GM19099 (cell line): ENCODE data around the gene BTBD10.
A peak's percentile ranks its signal among the peaks of the same experiment; 100 is the strongest.

Experiments
- POLR2A ChIP-seq: IDR thresholded peaks from 3 replicates; pipeline ENCODE4 v1.6.1; 2011; ENCODE audit warnings: low read depth; ENCODE audit not compliant: insufficient read length; ENCODE audit errors: extremely low read depth

Gene BTBD10

GRCh38 chr11:13462901-13463778 is at the start of gene BTBD10:
Gene BTBD10, minus strand, starts transcription at chr11:13463222. Its CDS starts 18,098 bp downstream, at chr11:13445124.
- TF ChIP-seq POLR2A: peak; percentile 96

- no peak for TF ChIP-seq POLR2A
These were observed 40.4 kb upstream of the BTBD10 start for GRCh38 chr11:13503393-13503792.

- no peak for TF ChIP-seq POLR2A
These were observed 39.5 kb upstream of the BTBD10 start for GRCh38 chr11:13502492-13502891.

DNA sequence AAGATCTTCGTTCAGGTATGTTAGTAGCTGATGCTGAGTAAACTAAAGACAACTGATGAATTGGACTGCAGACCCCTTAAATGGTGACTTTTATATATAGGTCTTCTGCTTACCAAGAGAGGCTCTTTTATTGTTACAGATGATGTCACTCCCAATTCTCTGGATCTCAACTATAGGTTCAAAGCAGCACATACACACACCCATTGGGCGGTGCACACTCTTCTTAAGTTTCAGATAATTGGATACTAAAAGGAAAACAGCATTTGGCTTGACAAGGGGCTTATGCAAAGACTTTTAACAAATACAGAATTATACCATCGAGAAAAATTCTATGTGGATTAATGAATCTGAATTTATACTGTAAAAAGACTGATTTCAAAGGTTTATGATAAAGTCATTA is 32.9 kb upstream of the BTBD10 start, which contains the start of gene PTH:
Gene PTH, minus strand, starts transcription at position 69 of the 400 bp plus-strand sequence. CDS start 3,142 bp downstream, outside the sequence.
- TF ChIP-seq POLR2A: no peak

GRCh38 chr11:13494051-13494450 is 31.0 kb upstream of the BTBD10 start:
- TF ChIP-seq POLR2A: no peak

- no peak for TF ChIP-seq POLR2A
These were observed 24.6 kb upstream of the BTBD10 start for GRCh38 chr11:13487661-13488030.

DNA sequence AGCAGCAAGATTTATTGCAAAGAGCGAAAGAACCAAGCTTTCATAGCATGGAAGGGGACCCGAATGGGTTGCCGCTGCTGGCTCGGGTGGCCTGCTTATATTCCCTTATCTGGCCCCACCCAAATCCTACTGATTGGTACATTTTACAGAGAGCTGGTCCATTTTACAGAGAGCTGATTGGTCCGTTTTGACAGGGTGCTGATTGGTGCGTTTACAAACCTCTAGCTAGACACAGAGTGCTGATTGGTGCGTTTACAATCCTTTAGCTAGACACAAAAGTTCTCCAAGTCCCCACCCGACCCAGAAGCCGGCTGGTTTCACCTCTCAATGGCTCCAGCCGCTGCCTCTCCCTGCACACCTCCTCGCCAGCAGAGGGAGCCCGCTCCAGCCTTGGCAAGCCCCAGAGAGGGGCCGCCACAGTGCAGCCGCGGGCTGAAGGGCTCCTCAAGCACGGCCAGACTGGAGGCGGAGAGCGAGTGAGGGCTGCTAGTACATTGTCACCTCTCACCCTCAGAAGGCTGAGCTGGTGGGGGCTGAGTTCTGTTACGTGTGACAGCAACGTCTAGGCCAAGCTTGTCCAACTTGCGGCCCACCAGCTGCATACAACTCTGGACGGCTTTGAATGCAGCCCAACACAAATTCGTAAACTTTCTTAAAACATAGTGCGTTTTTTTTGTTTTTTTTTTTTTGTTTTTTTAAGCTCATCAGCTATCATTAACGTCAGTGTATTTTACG is 24.1 kb upstream of the BTBD10 start:
- TF ChIP-seq POLR2A: no peak

GRCh38 chr11:13480198-13480597 is 17.2 kb upstream of the BTBD10 start:
- no peak for TF ChIP-seq POLR2A

GRCh38 chr11:13479688-13480087 is 16.7 kb upstream of the BTBD10 start:
- no peak for TF ChIP-seq POLR2A

DNA sequence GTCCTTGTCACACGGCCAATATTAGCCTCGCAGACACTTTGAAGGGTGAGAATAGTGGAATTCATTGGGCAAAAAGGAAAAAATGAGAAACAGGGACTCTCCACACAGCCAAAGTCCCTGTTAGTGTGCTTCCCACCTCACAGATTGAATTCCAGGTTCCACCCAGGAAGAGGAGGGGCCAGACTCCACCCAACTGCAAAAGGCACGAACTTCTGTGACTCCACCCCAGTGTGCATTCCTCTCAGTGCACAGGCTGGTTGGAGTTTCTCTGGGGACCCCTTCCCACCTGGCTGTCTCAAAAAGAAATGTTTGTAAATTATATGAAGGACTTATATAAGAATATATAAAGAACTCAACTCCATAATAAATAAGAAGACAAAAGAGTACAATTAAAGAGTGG is 12.1 kb upstream of the BTBD10 start:
- TF ChIP-seq POLR2A: no peak

DNA sequence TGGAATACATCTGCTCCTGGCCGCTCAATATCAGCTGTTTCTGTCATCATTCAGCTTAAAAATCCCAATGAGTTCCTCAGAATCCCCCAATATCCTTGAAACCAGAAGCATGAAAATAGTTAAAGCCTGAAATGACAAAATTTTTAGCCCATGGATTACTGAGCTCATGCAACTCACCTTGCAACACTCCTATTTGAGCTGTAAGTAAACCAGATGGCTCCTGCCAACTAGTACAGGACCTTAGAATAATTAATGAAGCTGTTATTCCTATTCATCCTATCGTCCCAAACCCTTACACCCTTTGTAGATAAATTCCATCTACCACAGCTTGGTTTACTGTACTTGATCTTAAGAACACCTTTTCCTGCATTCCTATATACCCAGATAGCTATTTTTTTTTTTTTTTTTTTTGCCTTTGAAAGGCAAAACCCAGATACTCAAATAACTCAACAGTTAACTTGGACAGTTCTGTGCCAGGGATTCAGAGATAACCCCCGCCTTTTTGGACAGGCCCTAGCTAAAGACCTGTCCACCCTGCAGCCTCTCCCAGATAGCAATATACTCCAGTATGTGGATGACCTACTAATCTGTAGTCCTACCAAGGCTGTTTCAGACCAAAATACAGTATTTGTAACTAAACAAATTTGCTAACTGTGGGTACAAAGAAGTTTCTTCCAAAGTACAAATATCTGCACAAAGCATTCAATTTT is 10.1 kb upstream of the BTBD10 start:
- TF ChIP-seq POLR2A: no peak

GRCh38 chr11:13468750-13469149 is 5.7 kb upstream of the BTBD10 start:
- TF ChIP-seq POLR2A: no peak

- TF ChIP-seq POLR2A: no peak
These were observed 2.9 kb upstream of the BTBD10 start for GRCh38 chr11:13465909-13466371.

GRCh38 chr11:13463779-13464290 is 813 bp upstream of the BTBD10 start:
- TF ChIP-seq POLR2A: no peak
